Smooth muscle cell (in vitro differentiated cells): ENCODE data around the gene BMX. TPM values are rescaled to one million over a fixed set of nuclear protein-coding genes. Genes with fewer than 3 reads are reported as not detected.

Experiments
- DNase-seq: peaks from one replicate; lab custom pipeline; 2025; ENCODE audit not compliant: unreplicated experiment; lab: John Stamatoyannopoulos, UW
- H2AFZ ChIP-seq: fragments of 200-600 bp; sonication (generic); 2 replicates; pipeline ENCODE4 v1.6.0; 2016; ENCODE audit warnings: antibody characterized with exemption, low read depth, mild to moderate bottlenecking
- H3F3A ChIP-seq: fragments of 200-600 bp; sonication (generic); 2 replicates; pipeline ENCODE4 v1.6.0; 2017; ENCODE audit warnings: antibody characterized with exemption, low read depth
- H3K27ac ChIP-seq: fragments of 200-600 bp; sonication (generic); 2 replicates; pipeline ENCODE4 v1.5.1; 2016; ENCODE audit warnings: low read depth, mild to moderate bottlenecking
- H3K27me3 ChIP-seq: fragments of 200-600 bp; sonication (generic); 2 replicates; pipeline ENCODE4 v1.6.1; 2016; ENCODE audit warnings: low read depth, mild to moderate bottlenecking
- H3K36me3 ChIP-seq: fragments of 200-600 bp; sonication (generic); 2 replicates; pipeline ENCODE4 v1.5.1; 2016; ENCODE audit warnings: low read depth
- H3K4me1 ChIP-seq: fragments of 200-600 bp; sonication (generic); 2 replicates; pipeline ENCODE4 v1.5.1; 2016; ENCODE audit warnings: low read depth
- H3K4me2 ChIP-seq: fragments of 200-600 bp; sonication (generic); 2 replicates; pipeline ENCODE4 v1.6.0; 2016; ENCODE audit warnings: mild to moderate bottlenecking
- H3K4me3 ChIP-seq: fragments of 200-600 bp; sonication (generic); 2 replicates; pipeline ENCODE4 v1.5.1; 2016; ENCODE audit warnings: mild to moderate bottlenecking
- H3K79me2 ChIP-seq: fragments of 200-600 bp; sonication (generic); 2 replicates; pipeline ENCODE4 v1.6.0; 2016; ENCODE audit warnings: low read depth, mild to moderate bottlenecking
- H3K9ac ChIP-seq: fragments of 200-600 bp; sonication (generic); 2 replicates; pipeline ENCODE4 v1.6.0; 2016; ENCODE audit warnings: low read depth
- H3K9me3 ChIP-seq: fragments of 200-600 bp; sonication (generic); replicated peaks from 2 replicates; pipeline ENCODE4 v1.5.1; 2016; ENCODE audit warnings: low read depth
- H4K20me1 ChIP-seq: fragments of 200-600 bp; sonication (generic); 2 replicates; pipeline ENCODE4 v1.6.0; 2016; ENCODE audit warnings: low read depth
- WGBS: methylation state at CpG from one replicate; pipeline ENCODE4 v1.1.7; 2016; ENCODE audit warnings: low lambda C conversion rate; 5-methylcytosine and 5-hydroxymethylcytosine counted together
- polyA plus RNA-seq: library from polyadenylated mRNA; unstranded; fragments of >200 nt; fragmentation: Nextera tagmentation; extraction: Ambion mirVana; gene quantifications from 2 replicates; pipeline ENCODE4 v1.2.1, GENCODE V29; 2016
- total RNA-seq: library from RNA; depleted of rRNA; stranded (reverse); fragments of >200 nt; gene quantifications from 2 replicates; pipeline ENCODE4 v1.2.3, GENCODE V29; 2014
- TF ChIP-seq, protein P1 (sequence below): fragments of 200-600 bp; sonication (generic); IDR thresholded peaks from 2 replicates; pipeline ENCODE4 v1.5.1; 2017; ENCODE audit warnings: borderline replicate concordance, mild to moderate bottlenecking, antibody characterized with exemption; ENCODE audit not compliant: insufficient read depth, poor library complexity, severe bottlenecking

The BMX gene
- total RNA-seq (not detected in 2 replicates), polyA plus RNA-seq (not detected in 2 replicates)

DNA sequence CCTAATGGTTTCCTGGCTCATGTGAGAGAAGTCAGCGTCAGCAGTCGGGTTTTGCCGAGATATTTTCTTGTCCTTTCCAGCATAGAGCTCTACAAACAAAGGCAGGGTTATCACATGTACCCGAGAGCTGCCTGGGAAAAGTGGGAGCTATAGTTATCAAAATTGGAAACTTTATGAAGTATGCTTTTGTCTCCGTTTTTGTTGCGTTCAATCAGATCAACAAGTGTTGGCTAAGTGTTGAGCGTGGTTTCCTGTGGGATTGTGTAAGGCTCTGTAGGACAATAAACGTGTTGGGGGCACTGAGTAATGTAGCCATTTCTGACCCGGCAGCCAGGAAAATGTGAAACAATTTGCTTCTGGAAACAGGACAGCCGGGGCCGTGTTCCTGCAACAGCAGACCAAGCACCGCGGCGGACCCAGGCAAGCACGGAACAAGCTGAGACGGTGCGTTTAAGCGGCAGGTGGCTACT, at the start of gene BMX:
TSS of gene BMX (plus strand) at position 311 of the 470 bp plus-strand sequence. CDS start 7,547 bp downstream, outside the sequence.
- Histone ChIP-seq H3K4me1 (no peaks in the 10 kb centered on the region), H2AFZ (no peak within 1 kb of the TSS), H3K9ac (no peak within 1 kb of the TSS), H4K20me1 (no peaks in the 10 kb centered on the region), H3K9me3 (no peaks in the 10 kb centered on the region), H3K36me3 (no peaks in the 10 kb centered on the region), H3K27me3 (no peaks in the 10 kb centered on the region), H3F3A (no peaks in the 10 kb centered on the region), H3K79me2 (no peaks in the 10 kb centered on the region), H3K27ac (no peak within 1 kb of the TSS), H3K4me3 (no peak within 1 kb of the TSS), H3K4me2 (no peak within 1 kb of the TSS)
- WGBS: 88% methylated on average over 18 of the region's 18 CpGs
- TF ChIP-seq, protein P1, sequence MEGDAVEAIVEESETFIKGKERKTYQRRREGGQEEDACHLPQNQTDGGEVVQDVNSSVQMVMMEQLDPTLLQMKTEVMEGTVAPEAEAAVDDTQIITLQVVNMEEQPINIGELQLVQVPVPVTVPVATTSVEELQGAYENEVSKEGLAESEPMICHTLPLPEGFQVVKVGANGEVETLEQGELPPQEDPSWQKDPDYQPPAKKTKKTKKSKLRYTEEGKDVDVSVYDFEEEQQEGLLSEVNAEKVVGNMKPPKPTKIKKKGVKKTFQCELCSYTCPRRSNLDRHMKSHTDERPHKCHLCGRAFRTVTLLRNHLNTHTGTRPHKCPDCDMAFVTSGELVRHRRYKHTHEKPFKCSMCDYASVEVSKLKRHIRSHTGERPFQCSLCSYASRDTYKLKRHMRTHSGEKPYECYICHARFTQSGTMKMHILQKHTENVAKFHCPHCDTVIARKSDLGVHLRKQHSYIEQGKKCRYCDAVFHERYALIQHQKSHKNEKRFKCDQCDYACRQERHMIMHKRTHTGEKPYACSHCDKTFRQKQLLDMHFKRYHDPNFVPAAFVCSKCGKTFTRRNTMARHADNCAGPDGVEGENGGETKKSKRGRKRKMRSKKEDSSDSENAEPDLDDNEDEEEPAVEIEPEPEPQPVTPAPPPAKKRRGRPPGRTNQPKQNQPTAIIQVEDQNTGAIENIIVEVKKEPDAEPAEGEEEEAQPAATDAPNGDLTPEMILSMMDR: no peak
- no peak for DNase-seq

DNA sequence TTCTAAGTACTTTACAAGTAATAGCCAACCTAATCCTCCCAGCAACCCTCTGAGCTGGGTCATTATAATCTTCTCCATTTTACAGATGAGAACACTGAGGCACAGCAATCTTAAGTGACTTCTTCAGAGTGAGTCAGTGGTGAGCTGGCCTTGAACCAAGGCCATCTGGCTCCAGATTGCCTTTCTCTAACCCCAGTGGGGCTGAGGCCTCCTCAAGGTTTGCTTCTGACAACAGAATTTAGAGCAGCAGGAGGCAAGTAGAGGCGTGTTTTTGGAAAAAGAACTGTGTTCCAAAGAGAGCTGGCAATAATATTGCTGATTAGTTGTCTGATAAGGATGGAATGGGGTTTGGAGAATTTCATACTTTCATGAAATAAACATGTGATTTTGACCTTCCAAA, 48.7 kb upstream of the BMX start:
- DNase-seq: no peak
- Histone ChIP-seq H3K9me3 (no peaks in the 10 kb centered on the region), H3K27me3 (no peaks in the 10 kb centered on the region), H2AFZ (no peak overlapping the region), H3K36me3 (no peaks in the 10 kb centered on the region), H3F3A (no peaks in the 10 kb centered on the region), H4K20me1 (no peaks in the 10 kb centered on the region), H3K9ac (no peak overlapping the region), H3K27ac (no peak overlapping the region), H3K4me1 (peaks cover 11% of the 10 kb centered on the region), H3K4me2 (no peak overlapping the region), H3K79me2 (no peaks in the 10 kb centered on the region), H3K4me3 (no peak overlapping the region)
- 94% methylated on average over 1 of the region's 1 CpG for WGBS
- TF ChIP-seq, protein P1: no peak

GRCh38 chrX:15464704-15465103, 35.9 kb upstream of the BMX start:
- H3K9me3 ChIP-seq: no peaks in the 10 kb centered on the region
- no peak overlapping the region for H3K9ac ChIP-seq
- DNase-seq: no peak
- H3K36me3 ChIP-seq: no peaks in the 10 kb centered on the region
- H3K79me2 ChIP-seq: no peaks in the 10 kb centered on the region
- TF ChIP-seq, protein P1: no peak
- H3K27ac ChIP-seq: no peak overlapping the region
- H3K4me3 ChIP-seq: no peak overlapping the region
- no peak overlapping the region for H3K4me2 ChIP-seq
- no peaks in the 10 kb centered on the region for H3K27me3 ChIP-seq
- no peaks in the 10 kb centered on the region for H3K4me1 ChIP-seq
- no peaks in the 10 kb centered on the region for H4K20me1 ChIP-seq
- no peak overlapping the region for H2AFZ ChIP-seq
- no peaks in the 10 kb centered on the region for H3F3A ChIP-seq

DNA sequence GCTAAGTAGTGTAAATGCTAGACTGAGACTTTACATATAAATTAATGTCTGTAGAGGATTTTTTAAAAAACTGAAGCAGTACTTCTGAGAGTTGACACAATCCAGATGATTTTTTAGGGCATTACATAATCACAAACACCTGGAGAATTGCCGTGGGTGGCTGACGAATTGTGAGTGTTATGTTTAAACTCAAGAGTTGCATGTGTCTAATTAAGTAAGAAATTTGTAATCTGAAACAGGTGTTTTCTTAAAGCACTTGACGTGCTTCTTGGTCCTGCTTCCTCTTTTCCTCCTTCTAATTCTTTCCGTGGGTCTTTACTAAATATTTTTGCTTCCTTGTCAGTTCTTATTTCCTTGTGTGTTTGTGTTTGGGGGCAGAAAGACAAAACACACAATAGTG, 35.3 kb upstream of the BMX start:
- TF ChIP-seq, protein P1: no peak
- Histone ChIP-seq H3K27me3 (no peaks in the 10 kb centered on the region), H3K4me2 (no peak overlapping the region), H3K4me1 (no peaks in the 10 kb centered on the region), H3K4me3 (no peak overlapping the region), H2AFZ (no peak overlapping the region), H3F3A (no peaks in the 10 kb centered on the region), H3K9me3 (no peaks in the 10 kb centered on the region), H4K20me1 (no peaks in the 10 kb centered on the region), H3K79me2 (no peaks in the 10 kb centered on the region), H3K36me3 (no peaks in the 10 kb centered on the region), H3K27ac (no peak overlapping the region), H3K9ac (no peak overlapping the region)
- 70% methylated on average over 4 of the region's 4 CpGs for WGBS
- DNase-seq: no peak
